CD4-positive, CD25-positive, alpha-beta regulatory T cell (primary cell): ENCODE measurements around the gene SLC1A2. TPM values are rescaled to one million over a fixed set of nuclear protein-coding genes. Genes with fewer than 3 reads are reported as not detected.

ENCODE experiments used
- ATAC-seq, 2 donors: fragments of 150-1000 bp; cut with Tn5 transposase; one replicate each; pipeline ENCODE4 v1.10.0; 2021; ENCODE audit warnings: low read depth in 2 of 2, moderate number of reproducible peaks in 2 of 2, moderate library complexity in 1 of 2
- DNase-seq, 3 donors: peaks; one replicate each; pipeline versions ENCODE4 v3.0.0 to v3.0.0-alpha.2; 2012 to 2022; ENCODE audit warnings: mixed read lengths in 1 of 3
- H3K27ac ChIP-seq: one replicate; pipeline ENCODE4 v1.7.0; 2013; ENCODE audit warnings: mild to moderate bottlenecking, low read length; ENCODE audit not compliant: insufficient read depth, poor library complexity, severe bottlenecking
- H3K27me3 ChIP-seq: one replicate; pipeline ENCODE4 v1.7.0; 2013; ENCODE audit warnings: low read length; ENCODE audit not compliant: control insufficient read depth, insufficient read depth
- H3K36me3 ChIP-seq: one replicate; pipeline ENCODE4 v1.7.0; 2013; ENCODE audit warnings: mild to moderate bottlenecking, low read length, moderate library complexity; ENCODE audit not compliant: control insufficient read depth, insufficient read depth
- H3K4me1 ChIP-seq: 2 replicates; pipeline ENCODE4 v1.7.0; 2013; ENCODE audit warnings: mild to moderate bottlenecking, low read length; ENCODE audit not compliant: insufficient read depth, control insufficient read depth, poor library complexity, severe bottlenecking
- H3K4me3 ChIP-seq: one replicate; pipeline ENCODE4 v1.7.0; 2013; ENCODE audit warnings: low read depth, mild to moderate bottlenecking, low read length, moderate library complexity
- H3K9me3 ChIP-seq, 2 experiments: 1 replicate in 1 of 2; 2 replicates in 1 of 2; pipeline ENCODE4 v1.7.0; 2013; ENCODE audit warnings: low read length in 2 of 2, mild to moderate bottlenecking in 1 of 2, moderate library complexity in 1 of 2; ENCODE audit not compliant: control insufficient read depth in 2 of 2
- H3K27ac Mint-ChIP-seq, 3 donors: one replicate each; pipeline ENCODE4 v1.8.0; 2020 to 2022; ENCODE audit warnings: mild to moderate bottlenecking in 3 of 3, mixed read lengths in 3 of 3, moderate library complexity in 2 of 3
- H3K27me3 Mint-ChIP-seq: one replicate; pipeline ENCODE4 v1.8.0; 2022; ENCODE audit warnings: mild to moderate bottlenecking, mixed read lengths
- H3K36me3 Mint-ChIP-seq: one replicate; pipeline ENCODE4 v1.8.0; 2020; ENCODE audit warnings: mixed read lengths
- H3K4me1 Mint-ChIP-seq, 4 donors: one replicate each; pipeline ENCODE4 v1.8.0; 2020 to 2022; ENCODE audit warnings: mixed read lengths in 4 of 4, mild to moderate bottlenecking in 1 of 4
- H3K4me3 Mint-ChIP-seq, 4 donors: one replicate each; pipeline ENCODE4 v1.8.0; 2020 to 2022; ENCODE audit warnings: mild to moderate bottlenecking in 4 of 4, mixed read lengths in 4 of 4, moderate library complexity in 3 of 4
- H3K9me3 Mint-ChIP-seq, 7 donors: one replicate each; pipeline ENCODE4 v1.8.0; 2020 to 2022; ENCODE audit warnings: mixed read lengths in 7 of 7, mild to moderate bottlenecking in 3 of 7, moderate library complexity in 2 of 7
- polyA plus RNA-seq, 4 donors: library from polyadenylated mRNA; unstranded; fragments of 300-500 nt; fragmentation: Illumina TruSeq; gene quantifications; one replicate each; pipeline ENCODE4 v1.2.3, GENCODE V29; 2021
- total RNA-seq: library from RNA; stranded (reverse); gene quantifications from one replicate; pipeline ENCODE4 v1.2.3, GENCODE V29; 2022

Gene SLC1A2
- total and polyA plus RNA-seq, 5 donors from 2014 or later: 0.08 to 0.23 TPM; not detected in 3

GRCh38 chr11:35424157-35424940 is 5.0 kb upstream of the SLC1A2 start:
- H3K36me3 Mint-ChIP-seq: no peaks in the 10 kb centered on the region
- Histone ChIP-seq H3K27ac (no peak overlapping the region), H3K4me3 (no peak overlapping the region), H3K27me3 (peaks cover 39% of the 10 kb centered on the region), H3K36me3 (no peaks in the 10 kb centered on the region), H3K4me1 (peaks cover 5% of the 10 kb centered on the region), H3K9me3 (no peaks in the 10 kb centered on the region)
- no peaks in the 10 kb centered on the region for H3K9me3 Mint-ChIP-seq
- no peak overlapping the region for H3K27ac Mint-ChIP-seq
- no peak for ATAC-seq
- H3K27me3 Mint-ChIP-seq: peaks cover 70% of the 10 kb centered on the region
- DNase-seq: no peak
- H3K4me3 Mint-ChIP-seq: no peak overlapping the region
- peaks cover 0 to 7% (median 5%) of the 10 kb centered on the region in 4 donors for H3K4me1 Mint-ChIP-seq

- peak overlapping the region in 3 of 4 donors; percentile 27 to 78 (median 46) for H3K4me3 Mint-ChIP-seq
- peaks cover 0 to 2% (median 0%) of the 10 kb centered on the region in 7 donors for H3K9me3 Mint-ChIP-seq
- no peak overlapping the region for H3K4me3 ChIP-seq
Observed at GRCh38 chr11:35420371-35420770, 1.0 kb upstream of the SLC1A2 start.

GRCh38 chr11:35419830-35420333 is 524 bp upstream of the SLC1A2 start:
- Histone ChIP-seq H3K36me3 (no peaks in the 10 kb centered on the region), H3K27me3 (peaks cover 60% of the 10 kb centered on the region), H3K4me3 (no peak overlapping the region), H3K27ac (no peak overlapping the region), H3K4me1 (peaks cover 14% of the 10 kb centered on the region), H3K9me3 (no peaks in the 10 kb centered on the region)
- peaks cover 87% of the 10 kb centered on the region for H3K27me3 Mint-ChIP-seq
- no peaks in the 10 kb centered on the region for H3K36me3 Mint-ChIP-seq
- peaks cover 0 to 11% (median 6%) of the 10 kb centered on the region in 4 donors for H3K4me1 Mint-ChIP-seq
- H3K4me3 Mint-ChIP-seq: peak overlapping the region in 3 of 4 donors; percentile 27 to 78 (median 46)
- no peak overlapping the region for H3K27ac Mint-ChIP-seq
- no peak for ATAC-seq
- DNase-seq: no peak
- H3K9me3 Mint-ChIP-seq: peaks cover 0 to 2% (median 0%) of the 10 kb centered on the region in 7 donors

More at GRCh38 chr11:35420371-35420770, 1.0 kb upstream of the SLC1A2 start:
- Mint-ChIP-seq H3K27me3 (peaks cover 87% of the 10 kb centered on the region), H3K36me3 (no peaks in the 10 kb centered on the region), H3K4me1 (peaks cover 0 to 11% (median 6%) of the 10 kb centered on the region in 4 donors), H3K27ac (no peak overlapping the region)
- Histone ChIP-seq H3K27ac (no peak overlapping the region), H3K9me3 (no peaks in the 10 kb centered on the region), H3K27me3 (peaks cover 55% of the 10 kb centered on the region), H3K4me1 (peaks cover 14% of the 10 kb centered on the region), H3K36me3 (no peaks in the 10 kb centered on the region)
- DNase-seq (no peak), ATAC-seq (no peak)

- H3K36me3 Mint-ChIP-seq: no peaks in the 10 kb centered on the region
- peaks cover 0 to 11% (median 6%) of the 10 kb centered on the region in 4 donors for H3K4me1 Mint-ChIP-seq
- DNase-seq (peak in 1 of 3 donors; percentile 26), ATAC-seq (no peak)
- H3K27me3 Mint-ChIP-seq: peaks cover 88% of the 10 kb centered on the region
- Histone ChIP-seq H3K4me3 (no peak overlapping the region), H3K27me3 (peaks cover 56% of the 10 kb centered on the region), H3K4me1 (peaks cover 14% of the 10 kb centered on the region), H3K27ac (no peak overlapping the region), H3K36me3 (no peaks in the 10 kb centered on the region), H3K9me3 (no peaks in the 10 kb centered on the region)
- H3K9me3 Mint-ChIP-seq: peaks cover 0 to 4% (median 0%) of the 10 kb centered on the region in 7 donors
- H3K27ac Mint-ChIP-seq: no peak overlapping the region
- H3K4me3 Mint-ChIP-seq: peak overlapping the region in 2 of 4 donors; percentile 44 to 71
Observed at GRCh38 chr11:35418282-35419183, 825 bp downstream of the SLC1A2 start.

GRCh38 chr11:35415487-35415886 is 3.9 kb downstream of the SLC1A2 start:
- no peaks in the 10 kb centered on the region for H3K36me3 Mint-ChIP-seq
- H3K9me3 Mint-ChIP-seq: peaks cover 0 to 4% (median 0%) of the 10 kb centered on the region in 7 donors
- peaks cover 37% of the 10 kb centered on the region for H3K27me3 ChIP-seq

GRCh38 chr11:35414776-35415175 is 4.6 kb downstream of the SLC1A2 start:
- Mint-ChIP-seq H3K36me3 (no peaks in the 10 kb centered on the region), H3K4me1 (peaks cover 0 to 5% (median under 1%) of the 10 kb centered on the region in 4 donors), H3K27me3 (peaks cover 81% of the 10 kb centered on the region), H3K9me3 (peaks cover 0 to 4% (median 0%) of the 10 kb centered on the region in 7 donors), H3K27ac (no peak overlapping the region), H3K4me3 (no peak overlapping the region)
- Histone ChIP-seq H3K9me3 (no peaks in the 10 kb centered on the region), H3K27me3 (peaks cover 37% of the 10 kb centered on the region), H3K4me3 (no peak overlapping the region), H3K4me1 (peaks cover 13% of the 10 kb centered on the region), H3K27ac (no peak overlapping the region), H3K36me3 (no peaks in the 10 kb centered on the region)
- DNase-seq (no peak), ATAC-seq (no peak)

More at GRCh38 chr11:35415487-35415886, 3.9 kb downstream of the SLC1A2 start:
- H3K4me3 Mint-ChIP-seq: no peak overlapping the region
- H3K4me1 Mint-ChIP-seq: peaks cover 0 to 9% (median 4%) of the 10 kb centered on the region in 4 donors
- Histone ChIP-seq H3K27ac (no peak overlapping the region), H3K4me3 (no peak overlapping the region), H3K9me3 (no peaks in the 10 kb centered on the region), H3K4me1 (peaks cover 14% of the 10 kb centered on the region), H3K36me3 (no peaks in the 10 kb centered on the region)
- ATAC-seq (no peak), DNase-seq (no peak)
- H3K27ac Mint-ChIP-seq: no peak overlapping the region
- peaks cover 83% of the 10 kb centered on the region for H3K27me3 Mint-ChIP-seq

GRCh38 chr11:35414311-35414710 is 5.0 kb downstream of the SLC1A2 start:
- Histone ChIP-seq H3K4me1 (peaks cover 8% of the 10 kb centered on the region), H3K9me3 (no peaks in the 10 kb centered on the region), H3K27me3 (peaks cover 37% of the 10 kb centered on the region), H3K4me3 (no peak overlapping the region), H3K36me3 (no peaks in the 10 kb centered on the region), H3K27ac (no peak overlapping the region)
- peaks cover 81% of the 10 kb centered on the region for H3K27me3 Mint-ChIP-seq
- no peak overlapping the region for H3K4me3 Mint-ChIP-seq
- H3K27ac Mint-ChIP-seq: no peak overlapping the region
- no peak for ATAC-seq
- DNase-seq: no peak
- H3K9me3 Mint-ChIP-seq: peaks cover 0 to 4% (median 0%) of the 10 kb centered on the region in 7 donors
- H3K4me1 Mint-ChIP-seq: peaks cover 0 to 5% (median under 1%) of the 10 kb centered on the region in 4 donors
- no peaks in the 10 kb centered on the region for H3K36me3 Mint-ChIP-seq
